ENCODE results near the gene SPIRE1. TPM values are rescaled to one million over a fixed set of nuclear protein-coding genes. Genes with fewer than 3 reads are reported as not detected.

Gene SPIRE1
- total and polyA plus RNA-seq, 4 donors: 0.29 to 5.7 (median 3.2) TPM

GRCh38 chr18:12410081-12410481, 247.8 kb downstream of the SPIRE1 start:
- Histone ChIP-seq H3K27ac (ENCODE audit: low read depth in 1 of 2, low read length in 2 of 2) (no peak overlapping the region), H3K27me3 (ENCODE audit: control insufficient read depth in 4 of 4, insufficient read depth in 4 of 4, low read length in 3 of 4) (peaks cover 0 to 3% (median 2%) of the 10 kb centered on the region in 4 donors), H3K9me3 (ENCODE audit: control insufficient read depth in 4 of 4, low read length in 3 of 4) (no peaks in the 10 kb centered on the region), H3K4me3 (ENCODE audit: low read depth in 1 of 3, low read length in 3 of 3) (no peak overlapping the region), H3K9ac (ENCODE audit: low read depth in 1 of 2, low read length in 2 of 2) (no peak overlapping the region), H3K36me3 (ENCODE audit: control insufficient read depth in 4 of 4, insufficient read depth in 3 of 4, low read depth in 1 of 4, low read length in 3 of 4) (no peaks in the 10 kb centered on the region), H3K4me1 (ENCODE audit: control insufficient read depth in 4 of 4, insufficient read depth in 4 of 4, low read length in 3 of 4) (peaks cover 2 to 8% (median 5%) of the 10 kb centered on the region in 4 donors)
- TF ChIP-seq MAX (IDR thresholded peaks at IDR 0.05): no peak
- no peak for DNase-seq (ENCODE audit: low spot score)
- 89% methylated on average over 9 of the region's 9 CpGs for WGBS

GRCh38 chr18:12409469-12409868, 248.4 kb downstream of the SPIRE1 start:
- Histone ChIP-seq H3K4me1 (ENCODE audit: control insufficient read depth in 4 of 4, insufficient read depth in 4 of 4, low read length in 3 of 4) (peaks cover 2 to 8% (median 5%) of the 10 kb centered on the region in 4 donors), H3K9ac (ENCODE audit: low read depth in 1 of 2, low read length in 2 of 2) (no peak overlapping the region), H3K27ac (ENCODE audit: low read depth in 1 of 2, low read length in 2 of 2) (no peak overlapping the region), H3K27me3 (ENCODE audit: control insufficient read depth in 4 of 4, insufficient read depth in 4 of 4, low read length in 3 of 4) (peaks cover 0 to 7% (median 4%) of the 10 kb centered on the region in 4 donors), H3K36me3 (ENCODE audit: control insufficient read depth in 4 of 4, insufficient read depth in 3 of 4, low read depth in 1 of 4, low read length in 3 of 4) (no peaks in the 10 kb centered on the region), H3K4me3 (ENCODE audit: low read depth in 1 of 3, low read length in 3 of 3) (no peak overlapping the region), H3K9me3 (ENCODE audit: control insufficient read depth in 4 of 4, low read length in 3 of 4) (no peaks in the 10 kb centered on the region)
- WGBS: 84% methylated on average over 3 of the region's 3 CpGs
- DNase-seq (ENCODE audit: low spot score): no peak
- TF ChIP-seq ATF3 (IDR thresholded peaks at IDR 0.05) (no peak), GABPA (IDR thresholded peaks at IDR 0.05 in 1 of 2, conservative IDR thresholded peaks at IDR 0.05 in 1 of 2) (no peak), RAD21 (IDR thresholded peaks at IDR 0.05) (no peak), SP1 (IDR thresholded peaks at IDR 0.05) (no peak), ZBTB33 (IDR thresholded peaks at IDR 0.05) (no peak), HNF4G (IDR thresholded peaks at IDR 0.05) (no peak), HNF4A (conservative IDR thresholded peaks at IDR 0.05) (no peak)

- H3K4me1 ChIP-seq (ENCODE audit: control insufficient read depth in 4 of 4, insufficient read depth in 4 of 4, low read length in 3 of 4): peaks cover 2 to 8% (median 5%) of the 10 kb centered on the region in 4 donors
- no peaks in the 10 kb centered on the region for H3K9me3 ChIP-seq (ENCODE audit: control insufficient read depth in 4 of 4, low read length in 3 of 4)
- no peaks in the 10 kb centered on the region for H3K36me3 ChIP-seq (ENCODE audit: control insufficient read depth in 4 of 4, insufficient read depth in 3 of 4, low read depth in 1 of 4, low read length in 3 of 4)
- no peak for DNase-seq (ENCODE audit: low spot score)
- no peak for TF ChIP-seq SP1 (IDR thresholded peaks at IDR 0.05)
- no peak overlapping the region for H3K27ac ChIP-seq (ENCODE audit: low read depth in 1 of 2, low read length in 2 of 2)
- H3K9ac ChIP-seq (ENCODE audit: low read depth in 1 of 2, low read length in 2 of 2): no peak overlapping the region
- 20% methylated on average over 32 of the region's 32 CpGs for WGBS
- peak overlapping the region in 2 of 3 donors; percentile 5 to 65 for H3K4me3 ChIP-seq (ENCODE audit: low read depth in 1 of 3, low read length in 3 of 3)
- peaks cover 0 to 7% (median 4%) of the 10 kb centered on the region in 4 donors for H3K27me3 ChIP-seq (ENCODE audit: control insufficient read depth in 4 of 4, insufficient read depth in 4 of 4, low read length in 3 of 4)
Measured at GRCh38 chr18:12408247-12408869, 249.5 kb downstream of the SPIRE1 start.

GRCh38 chr18:12406371-12407111, 251.4 kb downstream of the SPIRE1 start:
- TF ChIP-seq MAX (IDR thresholded peaks at IDR 0.05) (no peak), FOXA2 (IDR thresholded peaks at IDR 0.05) (no peak), YY1 (IDR thresholded peaks at IDR 0.05) (no peak), EGR1 (IDR thresholded peaks at IDR 0.05; ENCODE audit: low read depth in 2 of 2) (no peak), SP1 (IDR thresholded peaks at IDR 0.05) (no peak), NR2F2 (IDR thresholded peaks at IDR 0.05) (no peak), RAD21 (IDR thresholded peaks at IDR 0.05) (no peak), RXRA (IDR thresholded peaks at IDR 0.05) (no peak)
- Histone ChIP-seq H3K27ac (ENCODE audit: low read depth in 1 of 2, low read length in 2 of 2) (no peak overlapping the region), H3K27me3 (ENCODE audit: control insufficient read depth in 4 of 4, insufficient read depth in 4 of 4, low read length in 3 of 4) (peaks cover 0 to 7% (median 4%) of the 10 kb centered on the region in 4 donors), H3K4me3 (ENCODE audit: low read depth in 1 of 3, low read length in 3 of 3) (no peak overlapping the region), H3K9ac (ENCODE audit: low read depth in 1 of 2, low read length in 2 of 2) (no peak overlapping the region), H3K36me3 (ENCODE audit: control insufficient read depth in 4 of 4, insufficient read depth in 3 of 4, low read depth in 1 of 4, low read length in 3 of 4) (no peaks in the 10 kb centered on the region), H3K9me3 (ENCODE audit: control insufficient read depth in 4 of 4, low read length in 3 of 4) (no peaks in the 10 kb centered on the region), H3K4me1 (ENCODE audit: control insufficient read depth in 4 of 4, insufficient read depth in 4 of 4, low read length in 3 of 4) (peaks cover 2 to 8% (median 5%) of the 10 kb centered on the region in 4 donors)
- no peak for DNase-seq (ENCODE audit: low spot score)
- WGBS: 71% methylated on average over 19 of the region's 19 CpGs
